Globus pallidus (tissue), 1 donor: ENCODE data around the gene FBXW2.
"Not testable (repeated sequence)": the region's sequence is repeated elsewhere in the genome, so short reads cannot be mapped to it uniquely, and the experiment has no call there.

Source experiments
- DNase-seq: peaks from one replicate; pipeline ENCODE4 v3.0.0-alpha.2; 2015; ENCODE audit warnings: low spot score

FBXW2 gene

DNA sequence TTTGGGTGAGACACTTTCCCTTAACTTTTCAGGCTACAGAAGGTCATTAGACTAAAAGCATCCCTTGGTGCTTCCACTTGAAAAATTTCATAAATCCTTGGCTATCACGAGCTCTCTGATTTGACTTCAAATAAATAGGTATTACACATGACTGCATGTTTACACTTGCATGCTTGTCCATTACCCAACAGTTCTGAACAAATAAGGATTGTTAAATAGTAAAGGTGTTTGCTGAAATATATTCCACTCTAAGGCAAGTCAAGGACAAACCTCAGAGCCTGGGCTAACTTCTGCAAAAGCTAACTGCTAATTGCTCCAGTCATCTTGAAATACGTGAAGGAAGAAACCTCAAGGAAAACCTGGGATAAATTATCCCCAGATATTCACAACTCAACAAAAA is 14.5 kb downstream of the FBXW2 start:
- DNase-seq, result no peak

DNA sequence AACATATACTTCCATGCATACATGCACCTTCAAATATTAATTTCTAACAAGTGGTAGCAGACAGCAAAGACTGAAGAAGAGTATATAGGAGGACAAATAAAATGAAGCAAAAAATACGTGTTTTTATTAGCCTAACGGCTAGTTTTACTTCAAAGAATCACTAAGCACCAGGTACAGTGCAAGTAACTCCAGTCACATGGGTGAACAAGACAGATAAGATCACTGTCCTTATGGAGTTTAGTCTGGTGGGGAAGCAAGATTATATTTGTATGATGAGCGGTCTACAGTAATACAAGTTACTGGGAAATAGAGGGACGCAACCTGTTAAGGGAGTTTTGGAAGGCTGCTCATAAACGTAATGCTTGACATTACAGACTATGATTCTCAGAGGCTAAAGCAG is 16.0 kb downstream of the FBXW2 start:
- DNase-seq, result no peak

DNA sequence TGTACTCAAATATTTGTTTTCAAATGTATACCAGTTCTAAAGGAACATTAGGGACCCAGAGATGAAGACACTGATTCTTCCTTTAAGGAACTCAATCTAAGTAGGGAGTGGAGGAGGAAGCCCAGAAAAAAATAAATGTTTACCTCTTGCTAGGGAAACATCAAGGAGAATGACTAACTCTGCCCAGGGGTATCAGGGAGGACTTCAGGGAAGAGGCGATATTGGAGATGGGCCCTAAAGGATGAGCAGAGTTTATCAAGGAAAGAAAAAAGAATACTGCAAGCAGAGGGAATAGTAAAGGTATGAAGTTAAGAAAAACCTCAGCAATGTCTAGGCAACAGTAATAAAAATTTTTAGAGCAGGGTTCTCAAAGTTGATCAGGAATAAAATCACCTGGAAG is 16.4 kb downstream of the FBXW2 start:
- no peak for DNase-seq

DNA sequence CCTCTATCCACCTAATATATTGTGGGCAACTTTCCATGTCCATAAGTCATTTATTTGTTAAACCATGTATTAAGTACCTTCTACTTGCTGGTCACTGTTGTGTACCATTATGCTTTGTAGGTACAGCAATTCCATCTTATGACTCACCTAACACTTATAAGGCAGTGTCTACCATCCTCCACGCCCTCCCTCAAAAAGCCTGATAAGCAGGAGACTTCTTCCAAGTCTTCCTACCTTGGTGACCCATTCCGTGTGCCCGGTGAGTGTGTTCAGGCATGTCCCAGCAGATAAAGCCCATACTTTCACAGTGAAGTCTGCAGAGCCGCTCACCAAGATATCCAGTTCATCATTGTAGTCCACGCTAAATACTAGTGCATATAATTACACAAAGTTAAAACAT is 17.4 kb downstream of the FBXW2 start:
- DNase-seq, result no peak

DNA sequence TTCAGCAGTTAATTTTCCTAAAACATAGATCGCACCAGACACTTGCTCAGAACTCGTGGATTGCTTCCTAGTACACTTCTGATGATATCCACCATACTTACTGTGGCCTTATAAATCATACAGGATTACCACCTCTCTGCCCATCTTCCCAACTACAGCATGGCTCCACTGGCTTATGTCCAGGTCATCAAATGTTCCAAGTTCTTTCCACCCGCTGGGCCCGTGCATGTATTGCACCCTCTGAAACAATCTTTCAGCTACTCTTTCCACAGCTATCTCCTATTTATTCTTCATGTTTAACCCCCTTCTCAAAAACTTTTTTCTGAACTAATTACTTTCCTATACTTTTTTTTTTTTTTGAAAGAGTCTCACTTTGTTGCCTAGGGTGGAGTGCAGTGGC is 18.5 kb downstream of the FBXW2 start:
- DNase-seq, result no peak

DNA sequence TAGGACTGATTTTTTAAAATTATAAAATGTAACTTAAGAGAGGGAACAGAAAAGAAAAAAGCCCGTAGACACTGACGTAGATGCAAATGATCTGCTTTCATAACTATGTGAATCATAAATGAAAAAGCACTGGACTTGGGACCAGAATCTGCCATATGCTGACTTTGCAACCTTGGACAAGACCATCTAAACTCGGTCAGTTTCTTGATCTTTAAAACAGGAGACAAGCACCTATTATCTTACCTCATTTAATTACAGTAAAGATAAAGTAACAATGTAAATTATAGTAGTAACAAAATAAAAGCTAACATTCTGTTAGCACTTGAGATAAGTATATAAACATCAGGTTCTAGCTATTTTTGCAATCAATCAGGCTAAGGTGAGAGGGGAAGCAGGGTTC is 20.0 kb downstream of the FBXW2 start:
- no peak for DNase-seq

DNA sequence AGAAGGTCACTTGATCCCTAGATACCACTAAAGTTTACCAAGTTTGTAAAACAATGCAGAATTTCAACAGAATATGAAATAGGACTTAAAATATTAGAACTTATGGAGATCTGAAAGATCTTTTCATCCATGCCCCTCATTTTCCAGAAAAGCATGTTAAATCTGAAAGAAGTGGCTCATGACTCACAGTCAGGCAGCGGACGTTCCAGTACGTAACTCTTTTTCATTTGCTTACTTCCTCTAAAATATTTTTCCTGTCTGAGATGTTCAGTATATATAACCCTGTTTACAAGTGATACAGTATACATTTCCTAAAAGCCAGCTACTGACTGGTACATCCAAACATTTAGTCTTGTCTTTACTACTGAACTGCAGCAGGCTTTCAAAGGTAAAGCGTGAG is 22.3 kb downstream of the FBXW2 start:
- DNase-seq, result no peak

DNA sequence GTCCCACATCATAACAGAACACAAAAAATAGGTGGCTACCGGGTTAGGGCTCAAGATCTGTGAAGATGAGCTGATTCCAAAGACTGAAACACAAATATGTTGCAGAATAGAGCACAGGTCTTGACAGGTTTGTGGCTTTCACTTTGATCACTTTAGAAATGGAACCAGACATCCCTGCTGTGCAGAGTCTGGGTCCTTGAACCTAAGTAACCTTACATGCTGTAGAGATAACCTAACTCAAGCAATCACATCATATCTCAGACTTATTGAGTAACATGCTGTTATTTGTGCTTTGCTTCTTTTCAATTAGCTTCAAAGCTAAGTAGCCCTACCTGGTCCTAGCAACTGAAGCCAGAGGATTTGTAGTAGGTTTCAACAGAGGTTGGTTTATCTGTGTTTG is 24.3 kb downstream of the FBXW2 start:
- no peak for DNase-seq

DNA sequence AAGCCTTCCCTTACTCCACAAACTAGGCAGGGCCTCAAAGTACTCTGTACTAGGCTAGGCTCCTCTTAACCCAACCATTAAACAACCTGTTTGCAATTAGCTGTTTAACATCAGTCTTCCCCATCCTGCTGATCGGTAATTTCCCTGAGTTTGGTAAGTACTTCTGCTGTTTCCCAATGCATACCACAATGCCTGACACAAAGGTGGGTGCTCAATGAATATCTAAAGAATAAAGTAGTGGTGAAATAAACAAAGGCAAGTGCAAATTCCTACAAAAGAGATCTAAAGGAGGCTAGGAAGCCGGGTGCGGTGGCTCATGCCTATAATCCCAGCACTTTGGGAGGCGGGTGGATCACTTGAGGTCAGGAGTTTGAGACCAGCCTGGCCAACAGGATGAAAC is 25.0 kb downstream of the FBXW2 start:
- DNase-seq, result no peak

DNA sequence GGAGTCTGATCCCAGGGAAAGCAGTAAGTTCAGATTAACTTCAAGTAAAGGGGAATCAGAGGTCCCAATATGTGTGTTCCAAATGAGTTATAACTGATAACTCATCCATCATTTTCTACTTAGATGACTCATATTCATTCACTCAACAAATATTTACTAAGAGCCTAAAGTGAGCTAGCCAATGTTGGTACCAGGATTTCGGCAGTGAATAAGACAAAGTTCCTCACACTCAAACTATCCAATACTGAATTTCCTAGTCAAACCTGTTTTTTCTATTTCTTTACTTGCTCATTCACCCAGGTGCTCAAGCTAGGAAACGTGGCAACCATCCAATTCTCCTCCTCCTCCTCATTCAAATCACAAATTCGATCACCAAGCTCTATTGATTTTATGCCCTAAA is 25.8 kb downstream of the FBXW2 start:
- no peak for DNase-seq

DNA sequence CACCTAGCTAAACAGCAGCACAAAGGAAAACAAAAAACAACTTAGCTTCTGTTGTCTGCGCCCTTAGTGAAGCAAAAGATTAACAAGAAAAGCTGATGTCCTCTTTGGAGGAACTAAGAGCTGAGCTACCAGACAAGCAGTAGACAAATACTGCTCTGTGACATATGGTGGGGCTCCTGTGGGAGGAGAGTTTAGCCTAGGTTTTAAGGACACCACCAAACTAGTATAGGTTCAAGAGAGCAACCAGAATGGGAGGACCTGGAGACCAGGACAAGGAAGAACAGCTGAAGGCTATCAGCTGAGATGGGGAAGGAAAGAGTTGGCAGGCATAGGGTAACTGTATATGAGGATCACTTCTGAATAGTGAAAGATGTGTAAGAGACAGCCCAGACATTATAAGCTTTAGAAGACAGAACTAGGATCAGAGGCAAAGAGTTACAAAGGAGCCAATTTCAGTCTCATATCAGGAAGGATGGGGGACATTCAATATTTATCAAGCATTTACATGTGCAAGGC is 27.2 kb downstream of the FBXW2 start:
- DNase-seq, result no peak

DNA sequence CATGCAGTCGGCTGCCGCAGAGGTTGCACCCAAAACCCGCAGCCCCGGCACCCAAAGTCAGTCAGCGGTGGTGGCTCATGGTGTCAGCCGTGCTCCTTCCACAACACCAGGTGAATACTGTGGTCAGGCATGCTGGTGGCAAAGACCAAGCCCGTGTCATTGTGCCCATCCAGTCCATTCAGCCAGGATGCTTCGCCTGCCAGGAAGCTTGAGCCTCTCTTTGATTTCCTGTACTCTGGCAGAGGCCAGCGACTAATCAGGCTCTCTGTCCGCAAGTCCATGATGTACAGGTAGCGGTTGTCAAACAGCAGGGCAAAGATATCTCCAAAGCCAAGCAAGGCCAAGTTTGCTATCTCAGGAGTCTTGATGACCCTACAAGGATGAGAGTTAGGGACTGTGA is 28.7 kb downstream of the FBXW2 start:
- no peak for DNase-seq

DNA sequence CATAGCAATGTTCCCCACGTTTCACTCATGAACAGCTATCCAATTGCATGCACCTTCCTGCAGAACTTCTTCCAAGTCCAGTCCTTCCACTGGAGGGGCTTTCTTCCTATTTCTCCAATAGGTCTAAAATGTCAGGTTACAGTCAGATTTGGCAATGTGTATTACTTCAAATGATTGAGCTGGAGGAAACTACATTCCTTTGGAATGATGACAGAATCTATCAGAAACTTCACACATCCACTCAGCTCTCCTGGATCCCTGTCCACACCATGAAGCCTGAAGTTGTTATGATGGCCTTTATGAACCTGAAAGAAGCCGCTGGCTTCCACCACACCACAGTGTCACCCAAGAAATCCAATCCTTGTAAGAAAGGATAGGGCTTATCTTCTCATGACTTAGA is 32.2 kb downstream of the FBXW2 start:
- DNase-seq, result no peak

DNA sequence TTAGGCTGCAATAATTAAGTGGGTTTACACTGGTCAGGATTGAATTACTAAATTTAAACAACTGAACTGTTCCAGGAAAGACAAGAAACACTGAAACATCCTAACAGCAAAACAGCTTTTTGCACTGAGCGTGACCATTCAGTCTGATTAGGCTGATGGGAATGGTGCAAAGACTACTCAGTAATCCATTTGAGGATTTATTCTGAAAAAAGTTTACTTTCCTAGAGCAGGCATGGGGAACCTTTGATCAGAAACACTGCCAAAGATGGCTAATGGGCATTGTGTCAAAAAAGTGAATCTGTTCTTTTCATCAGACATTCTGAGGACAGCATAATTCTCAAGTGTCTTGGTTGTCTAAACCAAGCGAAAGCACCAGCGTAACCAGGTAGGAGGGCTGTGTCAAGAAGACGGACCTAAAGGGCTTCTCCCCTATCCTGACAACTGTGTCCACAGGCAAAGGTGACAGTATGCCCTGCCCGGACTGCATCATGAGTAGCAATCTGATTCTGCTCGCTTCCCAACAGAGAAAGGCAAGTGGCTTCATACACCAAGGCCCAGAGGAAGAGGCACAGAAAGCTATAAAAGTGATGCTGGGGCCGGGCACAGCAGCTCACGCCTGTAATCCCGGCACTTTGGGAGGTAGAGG is 33.3 kb downstream of the FBXW2 start:
- DNase-seq, result no peak

DNA sequence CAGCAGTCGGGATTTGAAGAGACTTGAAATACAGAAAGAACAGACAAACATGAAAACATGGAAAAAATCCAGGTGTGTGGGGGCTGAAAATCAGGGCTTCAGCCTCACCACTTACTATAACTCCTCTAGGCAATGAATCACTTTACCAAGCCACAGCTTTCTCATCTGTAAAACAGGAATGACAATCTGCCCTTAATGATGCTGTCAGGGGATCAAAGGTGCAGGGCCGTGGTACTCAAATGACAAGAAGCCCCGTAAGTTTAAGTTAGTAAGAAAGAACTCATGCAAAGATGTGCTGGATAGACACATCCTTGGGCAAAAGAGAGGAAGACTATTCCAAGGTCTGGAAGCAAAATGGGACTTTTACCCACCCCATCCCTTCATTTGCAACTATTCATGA is 34.7 kb downstream of the FBXW2 start:
- DNase-seq, result no peak

DNA sequence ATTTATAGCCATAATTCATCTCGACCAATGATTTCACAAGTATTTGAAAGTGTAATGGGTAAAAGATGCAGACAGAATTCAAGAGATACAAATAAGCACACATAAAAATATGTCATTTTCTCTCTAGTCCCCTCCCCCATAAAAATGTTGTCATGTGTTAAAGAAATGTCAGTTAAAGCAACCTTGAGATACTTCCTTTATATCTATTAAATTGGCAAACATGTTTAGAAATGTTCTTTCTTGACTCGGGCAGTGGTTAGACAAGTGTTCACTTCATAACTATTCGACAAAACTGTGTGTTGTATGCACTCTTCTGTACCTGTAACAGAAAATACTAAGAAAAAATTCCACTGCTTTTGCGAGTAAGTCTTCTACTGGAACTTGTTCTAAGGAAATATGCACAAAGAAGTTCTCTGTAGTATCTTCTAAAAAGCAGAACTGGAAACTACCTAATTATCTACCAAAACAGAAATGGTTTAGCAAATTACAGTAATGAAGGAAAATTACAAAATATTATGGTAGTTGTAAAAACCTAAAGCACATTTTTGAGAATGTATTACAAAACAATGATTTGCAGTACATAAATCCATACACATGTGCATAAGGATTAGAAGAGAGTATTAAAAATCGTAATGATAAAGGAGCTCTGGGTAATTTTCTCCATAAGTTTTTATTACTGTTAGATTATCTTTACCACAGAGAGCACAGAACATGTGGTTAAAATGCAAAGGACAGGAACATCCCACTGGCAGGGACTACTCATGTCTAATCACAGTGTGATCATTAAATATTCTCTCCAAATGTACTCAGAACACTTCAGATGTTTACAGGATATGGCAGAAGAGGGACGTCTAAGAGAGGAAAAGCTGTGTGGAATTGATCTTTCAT is 35.9 kb downstream of the FBXW2 start:
- DNase-seq, result no peak

DNA sequence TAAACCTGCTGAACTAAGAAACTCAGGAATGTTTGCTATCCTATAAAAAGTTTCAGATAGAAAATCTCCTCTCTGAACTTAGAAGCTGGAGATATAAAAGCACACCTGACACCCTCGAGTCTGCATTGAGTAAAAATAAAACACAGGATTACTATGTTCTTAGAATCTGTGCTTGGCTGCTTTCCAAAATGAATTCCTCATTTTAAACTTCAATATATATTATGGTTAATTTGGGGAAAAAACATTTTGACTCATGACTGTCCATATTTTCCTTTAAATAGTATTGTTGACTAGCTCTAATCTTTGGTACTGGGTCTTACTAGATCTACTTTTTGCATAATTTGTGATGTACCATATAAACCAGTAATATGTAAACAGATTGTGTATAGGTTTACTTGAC is 36.7 kb downstream of the FBXW2 start:
- no peak for DNase-seq

DNA sequence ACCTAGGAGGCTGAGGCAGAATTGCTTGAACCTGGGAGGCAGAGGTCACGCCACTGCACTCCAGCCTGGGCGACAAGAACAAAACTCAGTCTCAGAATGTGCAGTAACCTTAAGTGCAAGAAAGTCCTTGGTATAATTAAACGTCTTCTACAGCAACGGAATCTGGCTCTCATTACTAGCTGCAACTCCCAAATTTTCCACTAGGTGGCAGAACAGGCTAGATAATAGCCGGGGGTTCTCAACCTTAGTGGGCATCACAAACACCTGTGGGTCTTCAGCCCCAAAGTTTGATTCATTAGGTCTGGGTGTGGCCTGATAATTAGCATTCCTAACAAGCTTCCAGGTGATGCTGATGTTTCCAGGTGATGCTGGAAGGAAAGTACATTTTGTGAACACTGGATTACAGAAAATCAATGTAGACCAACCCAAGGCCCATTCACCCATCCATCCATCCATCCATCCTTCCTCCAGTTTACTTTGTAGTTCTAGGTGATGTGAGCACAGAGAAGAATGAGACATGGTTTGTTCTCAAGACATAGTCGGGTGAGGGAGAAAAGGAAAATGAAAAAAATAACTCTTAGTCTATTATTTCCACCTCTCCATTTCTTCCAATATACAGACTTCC is 37.3 kb downstream of the FBXW2 start:
- DNase-seq, result peak; percentile 42

DNA sequence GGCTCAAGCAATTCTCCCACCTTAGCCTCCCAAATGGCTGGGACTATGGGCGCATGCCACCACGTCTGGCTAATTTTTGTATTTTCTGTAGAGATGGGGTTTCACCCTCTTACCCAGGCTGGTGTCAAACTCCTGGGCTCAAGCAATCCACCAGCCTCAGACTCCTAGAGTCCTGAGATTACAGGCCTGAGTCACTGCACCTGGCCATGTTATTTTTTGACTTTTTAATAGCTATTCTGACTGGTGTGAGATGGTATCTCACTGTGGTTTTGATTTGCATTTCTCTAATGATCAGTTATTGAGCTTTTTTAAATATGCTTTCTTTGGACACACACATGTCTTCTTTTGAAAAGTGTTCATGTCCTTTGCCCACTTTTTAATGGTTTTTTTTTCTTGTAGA is 38.2 kb downstream of the FBXW2 start:
- no peak for DNase-seq

DNA sequence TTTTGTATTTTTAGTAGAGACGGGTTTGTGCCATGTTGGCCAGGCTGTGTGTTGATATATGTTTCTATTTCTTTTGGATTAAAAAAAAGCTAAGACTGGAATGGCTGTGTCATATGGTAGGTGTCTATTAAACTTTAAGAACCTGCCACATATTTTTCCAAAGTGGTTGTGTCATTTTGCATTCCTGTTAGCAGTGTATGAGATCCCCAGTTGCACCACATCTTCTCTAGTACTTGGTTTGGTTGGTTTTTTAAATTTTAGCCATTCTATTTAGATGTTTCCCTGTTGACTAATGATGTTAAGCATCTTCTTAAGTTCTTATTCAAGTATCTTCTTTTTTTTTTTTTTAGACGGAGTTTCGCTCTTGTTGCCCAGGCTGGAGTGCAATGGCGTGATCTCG is 42.8 kb downstream of the FBXW2 start:
- DNase-seq, result no peak

DNA sequence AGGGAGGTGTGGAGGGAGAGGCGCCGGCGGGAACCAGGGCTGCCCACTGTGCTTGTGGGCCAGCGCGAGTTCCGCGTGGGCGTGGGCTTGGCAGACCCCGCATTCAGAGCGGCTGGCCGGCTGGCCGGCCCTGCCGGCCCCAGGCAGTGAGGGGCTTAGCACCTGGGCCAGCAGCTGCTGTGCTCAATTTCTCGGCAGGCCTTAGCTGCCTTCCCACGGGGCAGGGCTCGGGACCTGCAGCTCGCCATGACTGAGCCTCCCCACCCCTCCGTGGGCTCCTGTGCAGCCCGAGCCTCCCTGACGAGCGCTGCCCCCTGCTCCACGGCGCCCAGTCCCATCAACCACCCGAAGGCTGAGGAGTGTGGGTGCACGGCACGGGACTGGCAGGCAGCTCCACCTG is 46.9 kb downstream of the FBXW2 start:
- DNase-seq, result not testable (repeated sequence)

DNA sequence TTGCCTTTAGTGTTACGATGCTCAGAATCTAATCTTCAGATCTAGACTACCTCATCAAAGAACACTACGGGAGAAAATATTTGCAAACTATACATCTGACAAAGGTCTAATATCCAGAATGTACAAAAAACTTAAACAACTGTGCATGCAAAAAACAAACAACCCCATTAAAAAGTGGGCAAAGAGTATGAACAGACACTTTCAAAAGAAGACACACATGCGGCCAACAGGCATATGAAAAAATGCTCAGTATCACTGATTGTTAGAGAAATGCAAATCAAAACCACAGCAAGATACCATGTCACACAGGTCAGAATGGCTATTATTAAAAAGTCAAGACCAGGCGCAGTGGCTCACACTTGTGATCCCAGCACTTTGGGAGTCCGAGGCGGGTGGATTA is 47.9 kb downstream of the FBXW2 start:
- DNase-seq, result no peak

DNA sequence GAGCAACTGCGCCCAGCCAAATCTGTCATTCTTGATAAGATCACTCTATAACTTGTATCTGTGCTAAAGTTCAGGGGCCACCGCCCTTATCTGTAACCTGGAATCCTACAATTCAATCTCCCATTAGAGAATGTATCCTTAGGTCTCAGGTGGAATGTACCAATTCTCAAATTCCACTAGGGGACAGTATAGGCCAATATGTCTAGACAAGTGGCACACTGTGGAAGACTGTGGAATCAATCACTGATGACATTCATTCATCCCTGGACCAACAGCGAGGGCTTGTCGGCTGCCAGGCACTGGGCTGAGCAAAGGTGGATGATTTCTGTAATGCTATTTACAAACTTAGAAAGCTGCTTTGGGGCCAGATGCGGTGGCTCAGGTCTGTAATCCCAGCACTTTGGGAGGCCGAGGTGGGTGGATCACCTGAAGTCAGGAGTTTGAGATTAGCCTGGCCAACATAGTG is 50.2 kb downstream of the FBXW2 start:
- no peak for DNase-seq
